WTC11 (cell line): ENCODE measurements around the gene NFU1. TPM values are rescaled to one million over a fixed set of nuclear protein-coding genes. Genes with fewer than 3 reads are reported as not detected.
A peak's percentile ranks its signal among the peaks of the same experiment; 100 is the strongest.

Experiments
- ATAC-seq: fragments of 200-7000 bp; cut with Tn5 transposase; 2 replicates; pipeline ENCODE4 v1.10.0; 2021; ENCODE audit warnings: mild to moderate bottlenecking, moderate library complexity
- Bru-seq: library from RNA; stranded (reverse); fragments of 400-500 nt; gene quantifications from one replicate; lab custom pipeline; 2021; lab: Mats Ljungman, UMichigan
- CTCF ChIA-PET: fragments of 300-600 bp; sonication (Branson Sonifier 250); formaldehyde crosslinking; loops from one replicate; lab custom pipeline; 2021; ENCODE audit warnings: antibody characterized with exemption; lab: Charles Lee
- POLR2A ChIA-PET: fragments of 350-600 bp; sonication (Branson Sonifier 250); formaldehyde crosslinking; loops from one replicate; lab custom pipeline; 2021; ENCODE audit warnings: antibody characterized with exemption; lab: Charles Lee
- DNase-seq: peaks from one replicate; pipeline ENCODE4 v3.0.0; 2021; ENCODE audit warnings: low spot score
- H3K27ac Mint-ChIP-seq: 2 replicates; pipeline ENCODE4 v1.8.0; 2021; ENCODE audit warnings: mixed read lengths
- H3K27me3 Mint-ChIP-seq: 2 replicates; pipeline ENCODE4 v1.8.0; 2021; ENCODE audit warnings: low read depth, mild to moderate bottlenecking, moderate library complexity, mixed read lengths
- H3K36me3 Mint-ChIP-seq: 2 replicates; pipeline ENCODE4 v1.8.0; 2021; ENCODE audit warnings: mixed read lengths
- H3K4me1 Mint-ChIP-seq: 2 replicates; pipeline ENCODE4 v1.8.0; 2022; ENCODE audit warnings: mixed read lengths
- H3K4me3 Mint-ChIP-seq: 2 replicates; pipeline ENCODE4 v1.8.0; 2021; ENCODE audit warnings: mild to moderate bottlenecking, moderate library complexity, mixed read lengths
- H3K9me3 Mint-ChIP-seq: 2 replicates; pipeline ENCODE4 v1.8.0; 2021; ENCODE audit warnings: mixed read lengths
- AFF4 ChIP-seq: sonication (generic); formaldehyde crosslinking; IDR thresholded peaks from 2 replicates; pipeline ENCODE4 v1.8.1; 2023; ENCODE audit warnings: mild to moderate bottlenecking, missing genetic modification reagents, borderline replicate concordance
- ERG ChIP-seq: fragments of 250-450 bp; sonication (Bioruptor Pico); IDR thresholded peaks from 2 replicates; pipeline ENCODE4 v1.8.0; 2021; ENCODE audit warnings: mild to moderate bottlenecking
- FOXP4 ChIP-seq: sonication (generic); formaldehyde crosslinking; IDR thresholded peaks from 2 replicates; pipeline ENCODE4 v1.8.0; 2022; ENCODE audit warnings: mild to moderate bottlenecking, missing genetic modification reagents
- GABPB1 ChIP-seq: sonication (generic); formaldehyde crosslinking; IDR thresholded peaks from 2 replicates; pipeline ENCODE4 v1.8.1; 2023; ENCODE audit warnings: mild to moderate bottlenecking, missing genetic modification reagents
- GRHL2 ChIP-seq: fragments of 250-450 bp; sonication (Bioruptor Pico); IDR thresholded peaks from 2 replicates; pipeline ENCODE4 v1.8.0; 2022; ENCODE audit warnings: mild to moderate bottlenecking, moderate library complexity; ENCODE audit not compliant: insufficient replicate concordance, severe bottlenecking
- KAT7 ChIP-seq: sonication (generic); formaldehyde crosslinking; IDR thresholded peaks from 2 replicates; pipeline ENCODE4 v1.8.1; 2023; ENCODE audit warnings: missing genetic modification reagents, mild to moderate bottlenecking, borderline replicate concordance
- RORB ChIP-seq: fragments of 250-450 bp; sonication (Bioruptor Pico); IDR thresholded peaks from 2 replicates; pipeline ENCODE4 v1.9.0; 2021; ENCODE audit warnings: mild to moderate bottlenecking
- SOX15 ChIP-seq: fragments of 250-450 bp; sonication (Bioruptor Pico); IDR thresholded peaks from 2 replicates; pipeline ENCODE4 v1.9.0; 2021; ENCODE audit warnings: mild to moderate bottlenecking
- ZNF121 ChIP-seq: sonication (generic); formaldehyde crosslinking; IDR thresholded peaks from 2 replicates; pipeline ENCODE4 v1.8.0; 2023; ENCODE audit warnings: missing genetic modification reagents
- ZNF396 ChIP-seq: fragments of 250-450 bp; sonication (Bioruptor Pico); IDR thresholded peaks from 2 replicates; pipeline ENCODE4 v1.8.0; 2021; ENCODE audit warnings: mild to moderate bottlenecking, moderate library complexity, borderline replicate concordance
- ZNF532 ChIP-seq: fragments of 250-450 bp; sonication (Bioruptor Pico); IDR thresholded peaks from 2 replicates; pipeline ENCODE4 v1.9.0; 2021; ENCODE audit warnings: mild to moderate bottlenecking, borderline replicate concordance
- ZSCAN18 ChIP-seq: fragments of 250-450 bp; sonication (Bioruptor Pico); IDR thresholded peaks from 2 replicates; pipeline ENCODE4 v2.1.2; 2022; ENCODE audit warnings: mild to moderate bottlenecking, moderate library complexity
- long read RNA-seq, 3 experiments: library from RNA in 1 of 3; library from capped mRNA in 1 of 3; library from polyadenylated mRNA in 1 of 3; unstranded in 2 of 3; stranded (forward) in 1 of 3; transcript quantifications; one replicate each; pipeline ENCODE4 v2.0.0, GENCODE V29; 2021
- total RNA-seq: library from RNA; stranded (reverse); gene quantifications from 3 replicates; pipeline ENCODE4 v1.2.3, GENCODE V29; 2021
- TF ChIP-seq, protein P1 (sequence below): fragments of 250-450 bp; sonication (Bioruptor Pico); conservative IDR thresholded peaks from 2 replicates; pipeline ENCODE4 v1.9.0; 2021; ENCODE audit warnings: mild to moderate bottlenecking
- TF ChIP-seq, protein P2 (sequence below): sonication (generic); formaldehyde crosslinking; IDR thresholded peaks from 2 replicates; pipeline ENCODE4 v1.8.1; 2022; ENCODE audit warnings: mild to moderate bottlenecking, moderate library complexity, missing genetic modification reagents

NFU1 gene
- total RNA-seq (39.3 to 47.8 TPM (median 46.1 TPM) in 3 replicates), Bru-seq, nascent RNA (percentile 61 among the genes with signal in this experiment)
- long read RNA-seq, experiment 1, transcript NFU1-203 (8 exons, 1,467 nt), result major isoform, 38 of 39 reads
- long read RNA-seq, experiment 1, partial matches to known transcripts, result 1 of 39 reads
- long read RNA-seq, experiment 1, other reads (novel, unspliced or antisense), result 0 of 39 reads
- long read RNA-seq, experiment 2, transcript NFU1-203 (8 exons, 1,467 nt), result major isoform, 40 of 57 reads
- long read RNA-seq, experiment 2, partial matches to known transcripts, result 12 of 57 reads
- long read RNA-seq, experiment 2, other reads (novel, unspliced or antisense), result 4 of 57 reads
- long read RNA-seq, experiment 3, transcript NFU1-203 (8 exons, 1,467 nt), result major isoform, 60 of 70 reads
- long read RNA-seq, experiment 3, partial matches to known transcripts, result 0 of 70 reads
- long read RNA-seq, experiment 3, other reads (novel, unspliced or antisense), result 5 of 70 reads

DNA sequence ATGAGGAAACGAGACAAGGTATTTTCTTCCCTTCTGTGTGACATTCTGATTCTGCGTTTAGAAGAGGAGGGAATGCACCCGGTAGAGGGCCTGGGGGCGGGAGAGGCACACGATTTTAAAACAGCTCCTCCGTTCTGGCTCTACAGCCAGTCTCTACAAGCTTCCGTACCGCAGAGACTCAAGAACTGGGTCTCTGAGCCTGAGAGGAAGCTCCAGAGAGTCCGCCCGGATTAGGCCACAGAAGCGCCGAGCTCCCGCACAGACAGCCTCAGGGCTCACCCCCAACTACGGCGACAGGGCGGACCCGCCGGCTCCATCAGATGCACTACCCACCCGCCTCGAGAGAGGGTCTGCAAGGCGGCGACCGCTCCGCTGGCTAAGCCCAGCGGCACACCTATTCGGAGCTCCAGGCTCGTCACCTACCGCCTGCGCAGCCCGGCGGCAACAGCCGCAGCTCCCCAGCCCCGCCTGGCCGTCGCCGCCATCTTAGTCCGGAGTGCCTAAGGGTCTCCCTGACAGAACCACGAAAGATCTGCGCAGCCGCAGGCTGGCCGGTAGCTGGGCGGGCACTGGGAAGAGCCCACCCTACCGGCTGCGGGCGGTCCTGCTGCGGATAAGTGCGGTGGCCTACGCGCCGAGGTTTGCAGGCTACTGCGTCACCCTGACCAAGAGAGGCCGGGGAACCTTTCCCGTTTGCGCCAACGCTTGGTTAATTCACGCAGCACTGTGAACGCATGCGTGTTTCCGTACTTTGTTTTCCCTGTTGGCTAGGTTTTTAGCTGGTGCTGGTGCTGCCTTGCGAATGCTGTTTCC, at the start of gene NFU1:
NFU1 (minus strand) TSS at position 498 of the 813 bp plus-strand sequence; CDS start at position 485, 13 bp downstream.
- H3K27ac Mint-ChIP-seq, result peak within 1 kb of the TSS; percentile 96
- ATAC-seq (peak; percentile 97), DNase-seq (peak; percentile 94)
- peak within 1 kb of the TSS; percentile 93 for H3K4me3 Mint-ChIP-seq
- peaks cover 29% of the 10 kb centered on the region for H3K4me1 Mint-ChIP-seq
- CTCF ChIA-PET, result interaction anchor here (0.6 to 2.3 kb wide), 25 partner anchors 9 to 970 kb away, joined by 3 to 17 read pairs (median 4); partner anchors contain the start of genes AAK1, APLF and FBXO48
- peaks cover 13% of the 10 kb centered on the region for H3K9me3 Mint-ChIP-seq
- no peaks in the 10 kb centered on the region; the same call in 1 of the 2 replicates for H3K27me3 Mint-ChIP-seq
- POLR2A ChIA-PET, result interaction anchor here (0.7 to 1.4 kb wide), 9 partner anchors 16 to 304 kb away, joined by 3 to 9 read pairs (median 4); partner anchors contain the start of genes AAK1 and GFPT1
- H3K36me3 Mint-ChIP-seq, result peaks cover 6% of the 10 kb centered on the region; the same call in 1 of the 2 replicates
- no peak for TF ChIP-seq RORB
- TF ChIP-seq ZNF396 (CRISPR knock-in tag), result no peak
- no peak for TF ChIP-seq ZNF532 (CRISPR knock-in tag)
- TF ChIP-seq GABPB1 (CRISPR knock-in tag), result peak; percentile 93
- peak; percentile 79; the same call in 1 of the 2 replicates for TF ChIP-seq KAT7 (CRISPR knock-in tag)
- no peak for TF ChIP-seq SOX15 (CRISPR knock-in tag)
- no peak for TF ChIP-seq ZNF121 (CRISPR knock-in tag)
- TF ChIP-seq GRHL2 (CRISPR knock-in tag), result no peak
- no peak for TF ChIP-seq ZSCAN18 (CRISPR knock-in tag)
- TF ChIP-seq, protein P1, sequence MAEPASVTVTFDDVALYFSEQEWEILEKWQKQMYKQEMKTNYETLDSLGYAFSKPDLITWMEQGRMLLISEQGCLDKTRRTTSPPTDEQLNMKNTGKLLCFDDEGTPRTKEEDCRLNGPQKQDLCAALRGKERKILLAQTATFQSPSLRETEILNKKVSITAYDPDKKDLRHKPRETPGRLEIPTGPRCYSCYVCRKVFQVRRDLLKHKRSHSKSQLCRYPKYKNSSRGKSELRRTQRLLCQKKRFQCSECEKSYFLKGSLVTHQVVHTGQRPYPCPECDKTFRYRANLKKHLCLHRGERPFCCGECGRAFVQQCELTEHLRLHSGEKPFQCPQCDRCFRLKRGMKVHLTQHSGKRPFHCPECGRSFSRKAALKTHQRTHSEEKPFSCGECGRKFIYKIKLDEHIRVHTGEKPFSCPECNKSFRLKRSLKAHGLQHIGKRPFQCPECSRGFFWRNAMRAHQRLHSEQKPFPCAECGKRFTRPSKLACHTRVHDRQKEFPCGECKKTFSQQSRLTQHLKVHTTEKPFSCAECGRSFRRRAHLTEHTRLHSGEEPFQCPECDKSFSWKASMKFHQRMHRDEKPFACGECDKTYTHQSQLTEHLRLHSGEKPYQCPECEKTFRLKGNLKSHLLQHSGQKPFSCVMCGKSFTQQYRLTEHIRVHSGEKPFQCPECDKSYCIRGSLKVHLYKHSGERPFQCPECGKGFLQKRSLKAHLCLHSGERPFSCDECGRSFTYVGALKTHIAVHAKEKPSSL (CRISPR knock-in tag), result no peak
- no peak for TF ChIP-seq ERG (CRISPR knock-in tag)
- TF ChIP-seq FOXP4 (CRISPR knock-in tag), result 0 out of 2 replicates have a peak, but pooled peaks have one; percentile 31
- TF ChIP-seq, protein P2, sequence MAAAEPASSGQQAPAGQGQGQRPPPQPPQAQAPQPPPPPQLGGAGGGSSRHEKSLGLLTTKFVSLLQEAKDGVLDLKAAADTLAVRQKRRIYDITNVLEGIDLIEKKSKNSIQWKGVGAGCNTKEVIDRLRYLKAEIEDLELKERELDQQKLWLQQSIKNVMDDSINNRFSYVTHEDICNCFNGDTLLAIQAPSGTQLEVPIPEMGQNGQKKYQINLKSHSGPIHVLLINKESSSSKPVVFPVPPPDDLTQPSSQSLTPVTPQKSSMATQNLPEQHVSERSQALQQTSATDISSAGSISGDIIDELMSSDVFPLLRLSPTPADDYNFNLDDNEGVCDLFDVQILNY (CRISPR knock-in tag), result 0 out of 2 replicates have a peak, but pooled peaks have one; percentile 43
- TF ChIP-seq AFF4 (CRISPR knock-in tag), result no peak; the same call in 1 of the 2 replicates
